Tibial artery (tissue), 4 donors: Measurements from ENCODE around the gene NRXN3.

Experiments
- DNase-seq, 2 donors: peaks; one replicate each; pipeline ENCODE4 v3.0.0-alpha.2; 2019
- H3K27ac ChIP-seq, 2 donors: fragments of 200-600 bp; sonication (generic) in 1 of 2; 1 replicate in 1 of 2; 2 replicates in 1 of 2; pipeline ENCODE4 v1.5.1; 2018 to 2019; ENCODE audit warnings: mild to moderate bottlenecking in 1 of 2
- H3K27me3 ChIP-seq, 2 donors: fragments of 200-600 bp; sonication (generic) in 1 of 2; one replicate each; pipeline versions ENCODE4 v1.5.1 to v1.6.0; 2016 to 2019
- H3K36me3 ChIP-seq, 3 donors: fragments of 200-600 bp; sonication (generic) in 2 of 3; one replicate each; pipeline ENCODE4 v1.5.1; 2016 to 2019; ENCODE audit warnings: mild to moderate bottlenecking in 2 of 3
- H3K4me1 ChIP-seq, 4 donors: fragments of 200-600 bp; sonication (generic) in 2 of 4; 1 replicate in 3 of 4; 2 replicates in 1 of 4; pipeline ENCODE4 v1.5.1; 2016 to 2019
- H3K4me3 ChIP-seq, 2 donors: fragments of 200-600 bp; sonication (generic) in 1 of 2; 1 replicate in 1 of 2; 2 replicates in 1 of 2; pipeline ENCODE4 v1.5.1; 2018 to 2019; ENCODE audit warnings: mild to moderate bottlenecking in 2 of 2
- H3K9me3 ChIP-seq, 3 donors: fragments of 200-600 bp; sonication (generic) in 1 of 3; one replicate each; pipeline ENCODE4 v1.5.1; 2016 to 2019
- CTCF ChIP-seq, 2 experiments: fragments of 200-600 bp in 1 of 2; fragments of 450-650 bp in 1 of 2; IDR thresholded peaks; one replicate each; pipeline ENCODE4 v1.5.1; 2017 to 2019; ENCODE audit warnings: antibody characterized with exemption in 2 of 2, mild to moderate bottlenecking in 1 of 2, moderate library complexity in 1 of 2
- intact Hi-C: fragments of 100-400 bp; cut with DNase I; formaldehyde crosslinking; loops from one replicate; pipeline ENCODE4 v1.15.0; 2023; ENCODE audit warnings: low total_unique reads

Gene NRXN3

DNA sequence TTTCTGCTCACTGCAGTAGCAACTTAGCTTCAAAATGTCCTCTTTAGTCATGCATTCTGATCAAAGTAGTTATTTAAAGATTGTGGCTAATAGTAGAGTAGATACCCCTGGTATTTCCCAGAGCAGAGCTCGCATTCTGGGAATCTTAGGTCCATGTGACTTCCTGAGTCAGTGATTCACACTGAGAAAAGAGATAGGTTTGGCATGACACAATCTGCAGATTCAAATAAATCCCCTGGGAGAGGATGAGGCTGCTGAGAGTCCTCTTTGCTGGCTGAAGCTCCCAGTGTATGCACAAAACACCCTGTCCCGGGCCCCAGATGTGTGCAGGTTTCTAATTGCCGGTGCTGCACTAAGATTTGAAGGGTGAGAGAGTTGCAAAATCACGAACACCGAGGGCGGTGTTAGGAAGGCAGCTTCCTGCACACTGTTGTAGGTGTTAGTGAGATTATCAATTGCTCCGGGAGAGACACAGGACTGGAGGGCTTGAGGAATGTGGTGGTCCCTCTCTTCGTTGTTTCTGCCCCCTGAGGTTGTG lies 233.2 kb downstream of the NRXN3 start:
- Histone ChIP-seq H3K4me3 (no peak overlapping the region), H3K36me3 (no peaks in the 10 kb centered on the region), H3K27ac (no peak overlapping the region), H3K4me1 (no peaks in the 10 kb centered on the region), H3K27me3 (peaks cover 0 to 6% of the 10 kb centered on the region in 2 donors), H3K9me3 (no peaks in the 10 kb centered on the region)
- intact Hi-C loops, result no loop called here
- DNase-seq, result no peak
- TF ChIP-seq CTCF (IDR thresholded peaks at IDR 0.05), result no peak

DNA sequence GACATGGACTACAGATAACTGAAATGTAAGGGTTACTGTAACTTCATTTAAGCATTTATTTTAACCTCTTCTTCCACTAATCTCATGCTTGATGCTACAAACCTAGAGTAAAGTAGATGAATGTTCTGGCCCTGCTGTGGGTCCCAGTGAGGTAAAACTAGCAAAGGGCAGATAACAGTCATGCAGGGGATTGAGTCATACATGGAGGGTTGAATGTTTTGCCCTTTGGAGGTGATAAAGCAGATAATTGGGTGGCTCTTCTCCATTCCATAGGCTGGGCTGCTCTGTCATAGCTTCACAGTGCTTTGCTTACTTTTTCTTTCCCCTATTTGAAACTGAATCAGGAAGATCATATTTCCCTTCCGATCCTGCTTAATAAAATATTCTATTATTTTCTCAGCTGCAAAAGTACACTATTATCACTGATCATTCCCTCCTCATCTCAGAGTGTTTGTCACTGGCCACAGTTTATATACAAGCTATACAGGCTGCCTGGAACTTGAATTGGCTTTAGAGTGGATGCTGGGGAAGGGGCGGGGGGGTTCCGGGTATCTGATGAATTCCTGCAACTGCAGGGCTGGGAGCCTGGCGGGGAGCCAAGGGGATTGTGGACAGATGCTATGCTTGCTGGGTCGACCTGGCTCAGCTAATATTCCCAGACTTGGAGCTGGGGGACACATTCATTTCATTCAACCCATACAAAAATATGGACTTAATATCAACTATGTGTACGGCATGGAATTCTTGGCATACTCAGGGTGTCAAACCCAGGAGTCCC lies 235.1 kb downstream of the NRXN3 start:
- Histone ChIP-seq H3K4me3 (no peak overlapping the region), H3K4me1 (no peaks in the 10 kb centered on the region), H3K9me3 (no peaks in the 10 kb centered on the region), H3K36me3 (no peaks in the 10 kb centered on the region), H3K27me3 (peaks cover 0 to 6% of the 10 kb centered on the region in 2 donors), H3K27ac (no peak overlapping the region)
- intact Hi-C loops, result no loop called here
- no peak for DNase-seq
- no peak for TF ChIP-seq CTCF (IDR thresholded peaks at IDR 0.05)

GRCh38 chr14:78412475-78412874 lies 242.3 kb downstream of the NRXN3 start:
- no peak for DNase-seq
- Histone ChIP-seq H3K9me3 (no peaks in the 10 kb centered on the region), H3K4me3 (no peak overlapping the region), H3K27ac (no peak overlapping the region), H3K36me3 (no peaks in the 10 kb centered on the region), H3K27me3 (no peaks in the 10 kb centered on the region), H3K4me1 (no peaks in the 10 kb centered on the region)
- intact Hi-C loops, result no loop called here
- no peak for TF ChIP-seq CTCF (IDR thresholded peaks at IDR 0.05)

DNA sequence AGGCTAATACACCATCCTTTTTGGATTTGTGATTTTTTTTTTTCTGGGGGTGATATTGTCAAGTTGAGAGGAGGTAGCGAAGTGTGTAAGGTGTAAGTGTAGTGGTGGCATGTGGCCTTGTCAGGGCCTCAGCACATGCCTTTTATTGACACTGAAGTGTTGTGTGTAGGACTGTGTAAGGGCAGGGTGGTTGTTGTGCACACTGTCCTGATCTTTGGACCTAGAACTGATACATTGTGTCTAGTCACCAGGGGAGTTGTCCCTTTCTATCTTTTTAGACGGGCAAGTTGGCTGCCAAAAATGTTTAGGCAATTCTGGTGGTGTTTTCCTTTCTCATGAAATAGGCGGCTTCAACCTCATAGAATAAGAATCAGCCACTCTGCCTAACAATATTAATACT lies 244.0 kb downstream of the NRXN3 start:
- H3K4me1 ChIP-seq, result no peaks in the 10 kb centered on the region
- no peak for TF ChIP-seq CTCF (IDR thresholded peaks at IDR 0.05)
- no peaks in the 10 kb centered on the region for H3K9me3 ChIP-seq

GRCh38 chr14:78417532-78417931 lies 247.4 kb downstream of the NRXN3 start:
- Histone ChIP-seq H3K27me3 (no peaks in the 10 kb centered on the region), H3K4me1 (no peaks in the 10 kb centered on the region), H3K27ac (no peak overlapping the region), H3K36me3 (no peaks in the 10 kb centered on the region), H3K9me3 (no peaks in the 10 kb centered on the region), H3K4me3 (no peak overlapping the region)
- TF ChIP-seq CTCF (IDR thresholded peaks at IDR 0.05), result no peak
- no peak for DNase-seq
- intact Hi-C loops, result no loop called here

More for the DNA sequence above, 244.0 kb downstream of the NRXN3 start:
- DNase-seq, result no peak
- Histone ChIP-seq H3K36me3 (no peaks in the 10 kb centered on the region), H3K4me3 (no peak overlapping the region), H3K27me3 (no peaks in the 10 kb centered on the region), H3K27ac (no peak overlapping the region)
- intact Hi-C loops, result no loop called here
